NCI-H2196 (cell line): ENCODE measurements around the gene ATG9B.
"Not testable (repeated sequence)": the region's sequence is repeated elsewhere in the genome, so short reads cannot be mapped to it uniquely, and the experiment has no call there.

Experiments
- DNase-seq: peaks from one replicate; lab custom pipeline; 2025; ENCODE audit not compliant: unreplicated experiment; lab: John Stamatoyannopoulos, UW

ATG9B gene

DNA sequence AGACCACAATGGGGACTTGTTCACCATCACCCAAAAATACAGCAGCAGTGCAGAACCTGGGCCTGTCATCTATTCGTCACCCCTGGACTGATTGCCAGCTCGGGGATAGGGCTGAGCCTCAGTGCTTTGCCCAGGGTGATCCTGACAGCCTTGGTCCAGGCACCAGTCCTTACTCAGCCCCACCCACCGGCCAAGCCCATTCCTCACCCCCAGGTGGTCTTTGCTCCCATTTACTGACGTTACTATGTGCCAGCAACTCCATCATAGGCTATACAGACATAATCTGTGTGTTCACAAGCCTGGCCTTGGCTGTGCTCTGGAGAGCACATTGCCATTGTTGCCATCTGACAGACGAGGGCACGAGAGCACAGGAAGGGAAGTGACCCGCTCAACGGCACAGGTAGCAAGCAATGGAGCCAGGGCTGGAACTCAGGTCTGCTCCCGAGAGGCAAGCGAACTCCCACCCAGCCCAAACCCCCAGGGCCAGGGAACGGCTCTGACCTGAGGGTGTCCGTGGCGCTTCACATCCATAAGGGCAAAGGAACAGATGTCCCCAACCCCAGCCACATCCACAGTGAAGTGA is 6.8 kb downstream of the ATG9B start:
- no peak for DNase-seq

DNA sequence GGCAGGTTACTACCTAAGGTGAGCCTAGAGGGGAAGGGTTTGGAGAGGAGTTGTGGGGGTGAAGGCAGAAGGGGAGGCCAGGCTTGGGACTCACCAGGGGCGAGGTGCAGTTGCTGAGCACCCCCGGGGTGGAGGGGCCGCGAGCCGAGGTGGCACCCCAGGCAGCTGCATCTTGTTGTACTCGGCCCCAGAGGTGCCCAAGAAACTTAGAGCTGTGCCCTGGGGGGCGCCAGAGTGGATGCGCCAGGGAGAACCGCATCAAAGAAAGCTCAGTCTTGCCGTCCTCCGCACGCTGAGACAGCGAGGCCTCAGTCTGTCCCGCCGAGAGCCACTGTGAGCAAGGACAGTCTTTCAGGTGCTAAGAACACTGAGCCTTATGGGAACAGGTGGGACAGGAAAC is 7.4 kb downstream of the ATG9B start:
- no peak for DNase-seq

DNA sequence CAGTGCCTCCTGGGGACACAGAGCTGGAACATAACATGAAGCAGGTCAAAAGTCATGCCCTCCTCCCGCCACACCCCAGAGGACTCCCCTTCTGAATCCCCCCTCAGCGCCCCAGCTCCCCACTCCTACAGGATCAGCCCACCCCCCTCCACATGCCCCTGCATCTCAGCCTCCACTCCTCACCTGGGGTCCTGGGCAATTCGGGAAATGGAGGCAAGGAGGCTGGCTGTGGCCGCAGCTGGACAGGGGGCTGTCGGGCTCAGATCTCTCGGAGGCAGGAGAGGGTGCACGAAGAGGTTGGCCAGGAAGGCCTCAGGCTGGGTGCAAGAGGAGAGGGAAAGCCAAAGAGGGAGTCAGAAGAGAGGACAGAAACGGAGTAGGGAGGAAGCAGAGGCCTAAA is 7.8 kb downstream of the ATG9B start:
- DNase-seq, result no peak

DNA sequence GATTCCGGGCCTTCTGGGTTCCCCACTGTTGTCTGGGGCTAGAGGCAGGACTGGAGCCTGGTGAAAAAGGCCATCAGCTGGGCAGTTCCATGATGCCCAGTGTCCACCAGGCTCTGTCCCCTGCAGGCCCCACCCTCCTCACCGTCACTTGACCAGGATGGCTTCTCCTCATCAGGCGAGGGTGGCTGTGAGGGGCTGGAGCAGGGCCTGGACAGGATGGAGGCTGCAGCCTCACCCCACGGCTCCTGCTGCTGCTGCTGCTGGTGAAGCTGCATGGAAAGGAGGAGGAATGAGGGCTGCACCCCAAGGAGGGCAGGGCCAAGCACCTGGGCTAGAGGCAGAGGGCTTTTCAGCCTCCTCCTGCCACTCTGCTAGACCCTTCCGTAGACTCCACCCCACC is 8.3 kb downstream of the ATG9B start:
- DNase-seq, result no peak

DNA sequence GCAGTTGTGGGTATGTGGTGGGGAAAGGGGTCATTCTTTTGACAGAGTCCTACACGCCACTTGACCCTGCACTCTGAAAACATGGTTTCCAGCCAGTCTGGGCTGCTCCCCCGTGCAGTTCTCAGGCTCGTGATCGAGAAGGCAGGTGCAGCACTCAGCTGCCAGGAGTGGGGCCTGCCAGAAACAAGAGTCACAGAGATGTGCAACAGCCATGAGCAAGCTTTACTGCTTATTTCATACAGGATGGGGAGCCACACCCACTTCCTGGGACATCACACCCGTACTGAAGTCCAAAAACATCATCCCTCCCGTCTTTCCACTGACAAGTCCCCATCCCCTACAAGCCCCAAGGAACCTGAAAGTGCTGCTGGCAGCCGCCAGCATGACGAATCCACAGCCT is 9.3 kb downstream of the ATG9B start:
- peak; percentile 35 for DNase-seq

DNA sequence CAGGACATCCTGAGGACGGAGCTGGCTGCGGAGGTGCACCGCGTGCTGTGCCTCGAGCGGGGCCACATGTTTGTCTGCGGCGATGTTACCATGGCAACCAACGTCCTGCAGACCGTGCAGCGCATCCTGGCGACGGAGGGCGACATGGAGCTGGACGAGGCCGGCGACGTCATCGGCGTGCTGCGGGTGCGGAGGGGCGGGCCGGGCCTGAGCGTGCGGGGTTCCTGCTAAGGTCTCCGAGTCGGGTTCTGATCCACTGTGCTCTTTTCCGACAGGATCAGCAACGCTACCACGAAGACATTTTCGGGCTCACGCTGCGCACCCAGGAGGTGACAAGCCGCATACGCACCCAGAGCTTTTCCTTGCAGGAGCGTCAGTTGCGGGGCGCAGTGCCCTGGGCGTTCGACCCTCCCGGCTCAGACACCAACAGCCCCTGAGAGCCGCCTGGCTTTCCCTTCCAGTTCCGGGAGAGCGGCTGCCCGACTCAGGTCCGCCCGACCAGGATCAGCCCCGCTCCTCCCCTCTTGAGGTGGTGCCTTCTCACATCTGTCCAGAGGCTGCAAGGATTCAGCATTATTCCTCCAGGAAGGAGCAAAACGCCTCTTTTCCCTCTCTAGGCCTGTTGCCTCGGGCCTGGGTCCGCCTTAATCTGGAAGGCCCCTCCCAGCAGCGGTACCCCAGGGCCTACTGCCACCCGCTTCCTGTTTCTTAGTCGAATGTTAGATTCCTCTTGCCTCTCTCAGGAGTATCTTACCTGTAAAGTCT is 10.4 kb downstream of the ATG9B start:
- no peak for DNase-seq

DNA sequence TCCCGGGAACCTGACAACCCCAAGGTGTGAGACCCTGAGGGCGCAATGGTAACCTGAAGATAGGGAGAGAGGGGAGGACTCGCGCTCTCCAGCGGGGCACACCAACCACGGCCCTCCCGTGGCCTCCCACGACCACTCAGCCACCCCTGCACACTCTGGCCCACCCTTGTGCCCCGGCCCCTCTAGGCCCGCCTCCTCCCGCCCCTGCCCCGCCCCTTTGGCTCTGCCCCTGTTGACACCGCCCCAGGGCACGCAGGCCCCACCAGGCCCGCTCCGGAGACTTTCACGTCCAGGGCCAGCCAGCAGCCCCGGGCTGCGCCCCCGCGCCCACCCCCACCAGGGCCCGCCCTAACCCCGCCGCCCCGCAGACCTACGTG is 10.9 kb downstream of the ATG9B start:
- DNase-seq, result no peak

DNA sequence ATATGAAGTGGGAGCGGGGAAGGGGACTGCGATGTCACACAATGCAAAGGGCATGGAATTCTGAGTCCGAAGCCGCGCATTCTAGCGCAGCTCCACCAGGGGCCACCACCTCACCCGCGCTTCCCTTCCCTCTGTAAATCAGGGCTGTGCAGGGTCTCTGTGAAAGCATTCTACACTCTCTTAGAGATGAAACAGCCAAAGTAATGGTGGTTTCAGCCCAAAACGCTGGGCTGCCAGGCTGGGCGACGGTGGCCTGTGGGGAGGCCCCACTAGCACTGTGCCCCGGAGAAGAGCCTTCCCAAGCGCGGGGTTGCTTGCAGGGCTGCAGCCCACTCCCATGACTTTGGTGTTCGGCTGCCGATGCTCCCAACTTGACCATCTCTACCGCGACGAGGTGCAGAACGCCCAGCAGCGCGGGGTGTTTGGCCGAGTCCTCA is 11.4 kb downstream of the ATG9B start:
- peak; percentile 21 for DNase-seq

DNA sequence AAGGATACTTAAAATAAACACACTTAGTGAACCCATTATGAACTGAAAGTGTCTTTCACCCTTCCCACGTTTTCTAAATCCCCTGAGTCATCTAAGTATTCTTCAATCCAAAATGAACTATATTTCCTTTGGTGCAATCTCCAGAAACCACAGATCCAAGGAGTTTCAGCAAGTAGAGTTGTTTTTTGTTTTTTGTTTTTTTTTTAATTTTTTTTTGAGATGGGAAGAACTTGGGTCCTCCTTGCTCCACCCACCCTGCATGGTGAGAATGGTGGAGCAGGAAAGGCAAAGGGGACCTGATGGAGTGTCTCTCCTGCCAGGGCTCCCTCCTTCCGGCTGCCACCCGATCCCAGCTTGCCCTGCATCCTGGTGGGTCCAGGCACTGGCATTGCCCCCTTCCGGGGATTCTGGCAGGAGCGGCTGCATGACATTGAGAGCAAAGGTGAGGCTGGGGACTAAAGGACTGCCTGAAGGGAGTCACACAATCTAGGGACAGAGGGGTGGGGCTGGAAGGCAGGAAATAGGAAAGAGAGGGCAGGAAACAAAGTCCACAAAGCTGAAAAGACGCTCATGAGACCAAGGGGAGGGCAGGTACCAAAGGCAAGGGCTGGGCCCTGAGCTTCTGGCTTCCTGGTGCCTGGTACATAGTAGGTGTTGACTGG is 12.1 kb downstream of the ATG9B start:
- no peak for DNase-seq

DNA sequence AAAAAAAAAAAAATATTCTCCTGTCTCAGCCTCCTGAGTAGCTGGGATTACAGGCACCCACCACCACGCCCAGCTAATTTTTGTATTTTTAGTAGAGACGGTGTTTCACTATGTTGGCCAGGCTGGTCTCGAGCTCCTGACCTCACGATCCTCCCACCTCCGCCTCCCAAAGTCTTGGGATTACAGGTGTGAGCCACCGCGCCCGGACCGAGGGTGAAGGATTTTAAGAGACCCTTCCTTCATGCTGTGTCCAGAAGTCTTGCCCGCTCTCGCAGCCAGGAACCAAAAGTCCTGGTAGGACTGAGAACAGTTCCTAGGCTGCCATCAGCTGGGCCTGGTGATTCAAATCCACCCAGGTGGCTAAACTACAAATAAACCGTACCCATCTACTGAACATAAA is 12.7 kb downstream of the ATG9B start:
- not testable (repeated sequence) for DNase-seq

DNA sequence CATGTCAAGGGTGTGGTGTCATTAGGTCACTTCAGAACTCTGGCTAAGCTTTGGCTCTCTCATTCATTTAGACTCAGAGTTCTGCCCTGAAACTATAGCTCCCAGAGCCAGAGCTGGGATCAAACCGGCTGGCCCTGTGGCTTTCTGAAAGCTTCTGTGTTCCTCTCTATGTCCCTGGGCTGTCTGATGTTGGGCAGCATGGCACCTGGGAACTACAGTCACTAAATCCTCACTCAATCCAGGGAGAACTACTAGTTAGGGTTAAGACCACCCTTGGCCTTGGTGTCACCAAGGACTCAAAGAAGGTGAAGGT is 13.2 kb downstream of the ATG9B start:
- no peak for DNase-seq

DNA sequence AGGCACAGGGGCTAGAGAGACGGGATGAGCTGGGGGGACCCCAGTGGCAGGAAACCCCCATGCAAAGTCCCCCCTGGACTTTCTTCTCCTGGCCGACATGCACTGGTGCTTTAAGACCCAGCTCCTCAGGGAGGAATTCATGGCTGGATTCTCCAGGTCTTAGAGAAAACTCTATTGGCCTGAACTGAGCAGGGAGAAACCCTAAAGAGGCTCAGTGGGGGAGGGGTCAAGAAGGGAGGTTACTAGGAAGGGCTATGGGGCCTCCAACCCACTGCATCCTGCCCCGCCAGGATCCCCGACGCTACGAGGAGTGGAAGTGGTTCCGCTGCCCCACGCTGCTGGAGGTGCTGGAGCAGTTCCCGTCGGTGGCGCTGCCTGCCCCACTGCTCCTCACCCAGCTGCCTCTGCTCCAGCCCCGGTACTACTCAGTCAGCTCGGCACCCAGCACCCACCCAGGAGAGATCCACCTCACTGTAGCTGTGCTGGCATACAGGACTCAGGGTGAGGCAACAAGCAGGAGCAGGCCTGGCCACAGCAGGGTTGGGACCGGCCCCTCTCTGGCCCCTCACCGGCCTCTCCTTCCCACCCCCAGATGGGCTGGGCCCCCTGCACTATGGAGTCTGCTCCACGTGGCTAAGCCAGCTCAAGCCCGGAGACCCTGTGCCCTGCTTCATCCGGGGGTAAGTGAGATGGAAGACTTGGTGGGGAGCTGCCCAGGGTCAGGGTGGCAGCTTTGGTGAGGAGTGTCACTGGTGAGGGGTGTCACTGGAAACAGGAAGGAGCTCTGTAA is 13.8 kb downstream of the ATG9B start:
- DNase-seq, result no peak

DNA sequence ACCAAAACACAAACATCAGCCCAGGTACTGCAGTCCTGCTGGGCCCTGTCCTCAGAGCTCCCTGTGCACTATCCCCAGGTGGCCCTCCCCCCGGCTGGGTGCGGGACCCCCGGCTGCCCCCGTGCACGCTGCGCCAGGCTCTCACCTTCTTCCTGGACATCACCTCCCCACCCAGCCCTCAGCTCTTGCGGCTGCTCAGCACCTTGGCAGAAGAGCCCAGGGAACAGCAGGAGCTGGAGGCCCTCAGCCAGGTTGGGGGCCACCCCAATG is 14.3 kb downstream of the ATG9B start:
- DNase-seq, result no peak

DNA sequence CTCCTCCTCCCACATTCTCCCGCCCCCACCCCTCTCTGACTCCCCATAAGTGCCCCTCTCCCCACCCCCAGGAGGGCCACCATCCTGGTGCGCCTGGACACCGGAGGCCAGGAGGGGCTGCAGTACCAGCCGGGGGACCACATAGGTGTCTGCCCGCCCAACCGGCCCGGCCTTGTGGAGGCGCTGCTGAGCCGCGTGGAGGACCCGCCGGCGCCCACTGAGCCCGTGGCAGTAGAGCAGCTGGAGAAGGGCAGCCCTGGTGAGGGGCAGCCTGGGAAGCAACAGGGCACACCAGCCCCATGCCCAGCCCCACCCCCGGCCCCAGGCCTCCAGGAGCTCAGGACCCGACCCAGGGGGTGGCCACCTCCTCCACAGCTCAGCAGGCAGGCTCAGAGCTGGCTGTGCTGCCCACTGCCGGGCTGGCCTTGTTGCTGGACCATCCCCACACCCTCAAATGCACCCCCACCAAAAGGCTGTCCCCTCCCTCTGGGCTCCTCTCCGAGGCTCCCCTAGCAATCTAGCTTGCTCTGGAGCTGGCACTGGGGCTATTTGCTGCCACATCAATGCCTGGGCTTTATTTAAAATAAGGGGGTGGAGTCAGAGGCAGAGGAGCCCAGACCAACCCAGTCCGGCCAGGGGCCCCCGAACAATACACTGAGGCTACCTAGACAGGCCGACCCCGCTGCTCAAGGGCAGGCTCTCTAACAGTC is 14.8 kb downstream of the ATG9B start:
- DNase-seq, result no peak

DNA sequence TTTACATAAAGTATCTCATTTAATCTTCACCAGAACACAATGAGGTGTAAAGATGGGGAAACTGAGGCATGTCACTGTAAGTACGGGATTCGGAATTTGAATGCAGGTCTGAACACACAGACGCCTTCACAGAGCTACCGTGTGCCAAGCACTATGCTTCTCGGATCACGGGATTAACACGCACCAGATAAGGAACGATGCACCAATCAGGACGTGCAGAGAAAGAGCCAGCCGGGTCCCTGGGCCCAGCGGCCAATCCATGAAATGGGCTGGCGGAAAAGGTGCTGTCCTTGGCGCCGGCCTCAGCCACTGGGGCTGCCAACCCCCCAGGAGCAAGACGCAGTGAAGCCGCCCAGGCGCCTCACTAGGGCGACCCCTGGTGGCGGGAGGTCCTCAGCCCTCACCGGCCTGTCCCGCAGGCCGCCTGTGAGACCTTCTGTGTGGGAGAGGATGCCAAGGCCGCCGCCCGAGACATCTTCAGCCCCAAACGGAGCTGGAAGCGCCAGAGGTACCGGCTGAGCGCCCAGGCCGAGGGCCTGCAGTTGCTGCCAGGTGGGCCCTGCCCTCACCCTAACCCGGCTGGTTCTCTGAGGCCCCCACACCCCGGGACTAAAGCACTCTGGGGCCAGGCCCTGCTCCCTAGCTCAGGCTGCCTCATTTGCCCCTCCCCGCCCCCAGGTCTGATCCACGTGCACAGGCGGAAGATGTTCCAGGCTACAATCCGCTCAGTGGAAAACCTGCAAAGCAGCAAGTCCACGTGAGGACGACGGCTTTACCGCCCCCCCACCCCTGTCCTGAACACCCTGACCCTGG is 15.6 kb downstream of the ATG9B start:
- no peak for DNase-seq

DNA sequence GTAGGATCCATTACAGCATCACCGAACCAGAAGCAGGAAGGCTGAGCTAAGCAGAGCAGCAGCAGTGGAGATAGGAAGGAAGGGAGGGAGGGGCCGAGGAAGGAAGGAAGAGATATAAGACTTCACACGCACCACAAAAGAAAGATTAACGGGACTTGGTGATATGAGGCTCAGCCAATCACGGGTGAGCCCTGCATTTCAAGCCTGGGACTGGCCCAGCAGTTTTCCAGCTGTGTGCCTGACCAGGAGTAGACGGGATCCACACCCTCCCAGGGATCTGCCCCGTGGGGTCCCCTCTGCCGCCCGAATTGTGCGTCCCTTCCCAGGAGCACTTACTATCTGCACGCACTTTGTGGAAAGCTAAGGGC is 16.2 kb downstream of the ATG9B start:
- no peak for DNase-seq

DNA sequence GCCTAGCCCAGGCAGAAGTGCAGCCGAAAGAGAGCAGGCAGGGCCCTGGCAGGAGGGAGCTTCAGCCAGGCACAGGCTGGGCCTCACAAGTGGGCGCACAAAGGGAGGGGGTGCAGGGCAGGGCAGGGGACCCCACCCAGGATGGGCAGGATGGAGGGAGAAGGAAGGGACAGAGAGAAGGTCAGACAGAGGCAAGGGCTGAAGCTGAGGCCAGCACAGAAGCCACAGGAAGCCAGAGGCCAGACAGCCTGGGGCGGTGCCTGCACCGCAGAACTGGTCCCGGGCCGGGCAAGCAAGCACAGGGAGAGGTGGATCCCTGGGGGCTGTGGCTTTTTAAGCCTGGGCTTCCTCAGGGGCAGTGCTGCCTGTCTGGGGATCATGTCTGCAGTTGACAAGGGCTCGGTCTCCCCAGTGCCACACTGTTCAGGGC is 16.8 kb downstream of the ATG9B start:
- DNase-seq, result no peak

DNA sequence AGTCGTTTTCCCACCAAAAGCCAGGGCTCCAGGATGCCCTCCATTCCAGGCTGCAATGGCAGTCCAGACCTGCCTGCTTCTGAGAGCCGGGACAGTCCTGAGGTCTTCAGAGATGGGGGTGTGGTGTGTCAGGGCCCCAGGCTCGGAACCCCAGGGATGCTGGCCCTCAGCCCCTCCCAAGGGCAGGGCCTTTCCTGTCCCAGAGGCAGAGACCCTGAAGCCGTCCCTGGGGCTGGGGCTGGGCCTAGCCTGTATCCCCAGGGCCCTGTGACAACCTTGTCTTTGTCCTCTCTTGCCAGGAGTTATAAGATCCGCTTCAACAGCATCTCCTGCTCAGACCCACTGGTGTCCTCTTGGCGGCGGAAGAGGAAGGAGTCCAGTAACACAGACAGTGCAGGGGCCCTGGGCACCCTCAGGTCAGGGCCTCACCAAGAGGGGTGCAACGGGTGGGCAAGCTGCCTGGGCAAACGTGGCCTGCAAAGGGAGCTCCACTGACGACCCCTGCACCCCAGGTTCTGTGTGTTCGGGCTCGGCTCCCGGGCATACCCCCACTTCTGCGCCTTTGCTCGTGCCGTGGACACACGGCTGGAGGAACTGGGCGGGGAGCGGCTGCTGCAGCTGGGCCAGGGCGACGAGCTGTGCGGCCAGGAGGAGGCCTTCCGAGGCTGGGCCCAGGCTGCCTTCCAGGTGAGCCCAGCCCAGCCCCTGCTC is 17.5 kb downstream of the ATG9B start:
- DNase-seq, result no peak

DNA sequence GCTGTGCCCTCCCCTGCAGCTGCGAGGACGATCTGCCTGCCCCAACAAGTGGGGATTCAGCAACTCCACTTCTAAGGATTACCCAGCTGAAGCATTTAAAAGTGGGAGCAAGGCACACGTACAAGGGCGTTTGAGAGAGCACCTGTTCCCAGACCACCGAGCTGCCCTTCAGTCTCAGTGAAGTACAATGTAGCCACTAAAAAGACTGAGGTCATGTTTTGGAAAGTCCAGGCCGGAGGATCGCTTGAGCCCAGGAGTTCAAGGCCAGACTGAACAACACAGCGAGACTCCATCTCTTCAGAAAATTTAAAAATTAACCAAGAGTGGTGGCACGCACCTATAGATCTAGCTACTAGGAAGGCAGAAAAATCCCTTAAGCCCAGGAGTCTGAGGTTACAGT is 18.7 kb downstream of the ATG9B start:
- DNase-seq, result no peak

DNA sequence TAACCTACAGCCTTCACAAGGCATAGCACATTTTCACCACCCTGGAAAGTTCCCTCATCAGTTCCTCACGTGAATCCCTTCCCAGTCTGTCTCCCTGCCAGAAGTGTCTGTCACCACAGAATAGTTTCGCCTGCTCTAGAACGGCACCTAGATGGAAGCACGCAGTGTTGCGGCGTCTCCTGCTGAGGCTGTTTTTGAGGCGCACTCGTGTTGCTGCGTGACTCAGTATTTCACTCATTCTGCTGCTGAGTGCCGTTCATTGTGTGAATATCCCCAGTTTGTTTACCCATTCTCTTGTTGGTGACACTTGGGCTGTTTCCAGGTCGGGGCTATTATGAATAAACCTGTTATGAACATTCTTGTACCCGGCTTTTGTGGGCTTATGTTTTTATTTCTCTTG is 20.7 kb downstream of the ATG9B start:
- peak; percentile 54 for DNase-seq
